Progenitor cell of endocrine pancreas (in vitro differentiated cells): ENCODE results near the gene RAP1GAP2. TPM values are rescaled to one million over a fixed set of nuclear protein-coding genes. Genes with fewer than 3 reads are reported as not detected.

ENCODE experiments used
- DNase-seq: peaks from one replicate; pipeline ENCODE4 v3.0.0; 2021; ENCODE audit warnings: low spot score; ENCODE audit not compliant: unreplicated experiment
- H3K27ac Mint-ChIP-seq: 2 replicates; pipeline ENCODE4 v1.8.0; 2021; ENCODE audit warnings: mild to moderate bottlenecking, moderate library complexity, mixed read lengths
- H3K27me3 Mint-ChIP-seq: 2 replicates; pipeline ENCODE4 v1.8.0; 2021; ENCODE audit warnings: mixed read lengths
- H3K36me3 Mint-ChIP-seq: 2 replicates; pipeline ENCODE4 v1.8.0; 2022; ENCODE audit warnings: mixed read lengths; ENCODE audit not compliant: insufficient read depth
- H3K4me1 Mint-ChIP-seq: 2 replicates; pipeline ENCODE4 v1.8.0; 2021; ENCODE audit warnings: low read depth, mixed read lengths
- H3K4me3 Mint-ChIP-seq: 2 replicates; pipeline ENCODE4 v1.8.0; 2021; ENCODE audit warnings: low read depth, mild to moderate bottlenecking, moderate library complexity, mixed read lengths
- H3K9me3 Mint-ChIP-seq: 2 replicates; pipeline ENCODE4 v1.8.0; 2021; ENCODE audit warnings: low read depth, mixed read lengths
- total RNA-seq: library from RNA; stranded (reverse); gene quantifications from 2 replicates; pipeline ENCODE4 v1.2.1, GENCODE V29; 2021
- TF ChIP-seq, protein P1 (sequence below): fragments of 200-600 bp; sonication (generic); IDR thresholded peaks from one replicate; pipeline ENCODE4 v1.5.0; 2021; ENCODE audit warnings: antibody characterized with exemption, mild to moderate bottlenecking; ENCODE audit not compliant: unreplicated experiment

RAP1GAP2 gene
- total RNA-seq, 1 donor from 2014 or later = 116 TPM

DNA sequence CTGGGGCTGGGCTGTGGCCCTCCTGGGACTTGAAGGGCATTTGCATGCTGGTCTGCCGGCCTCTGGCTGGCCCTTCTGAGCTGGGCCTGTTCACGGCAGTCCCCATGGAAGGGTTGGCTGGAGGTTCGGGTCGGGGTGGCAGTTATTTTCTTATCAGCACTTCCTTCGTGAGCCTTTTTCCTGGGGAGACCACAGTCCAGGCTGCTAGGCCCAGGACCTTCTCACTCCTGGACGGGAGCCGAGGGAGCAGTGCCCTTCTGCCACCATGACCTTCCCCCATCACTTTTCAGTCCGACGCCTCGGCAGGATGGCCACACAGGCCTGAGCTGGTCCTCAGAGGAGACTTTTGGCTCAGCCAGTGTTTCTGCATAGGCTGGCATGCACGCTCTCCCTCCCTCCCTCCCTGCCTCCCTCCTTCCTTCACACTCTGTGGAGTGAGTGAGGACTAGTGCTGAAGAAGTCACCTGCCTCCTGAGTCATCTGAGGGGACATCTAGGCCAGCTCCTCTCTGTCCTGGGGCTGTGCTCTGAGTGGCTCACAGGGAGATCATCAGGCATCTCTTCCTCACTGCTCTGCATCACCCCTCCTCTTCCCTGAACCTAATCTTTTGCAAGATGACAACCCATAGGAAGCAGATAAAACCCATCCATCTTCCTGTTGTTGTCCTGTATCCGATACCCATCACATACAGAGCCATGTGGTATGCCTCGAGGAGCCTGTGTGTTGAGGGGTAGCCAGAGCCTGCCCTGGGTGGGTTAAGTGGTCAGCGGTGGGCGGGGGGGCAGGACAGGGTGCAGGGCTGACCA is 109.7 kb downstream of the RAP1GAP2 start:
- Mint-ChIP-seq H3K9me3 (no peaks in the 10 kb centered on the region), H3K4me1 (peaks cover 44% of the 10 kb centered on the region), H3K27ac (peak overlapping the region; percentile 81), H3K36me3 (peaks cover 24% of the 10 kb centered on the region), H3K27me3 (no peaks in the 10 kb centered on the region), H3K4me3 (no peak overlapping the region)
- TF ChIP-seq, protein P1, sequence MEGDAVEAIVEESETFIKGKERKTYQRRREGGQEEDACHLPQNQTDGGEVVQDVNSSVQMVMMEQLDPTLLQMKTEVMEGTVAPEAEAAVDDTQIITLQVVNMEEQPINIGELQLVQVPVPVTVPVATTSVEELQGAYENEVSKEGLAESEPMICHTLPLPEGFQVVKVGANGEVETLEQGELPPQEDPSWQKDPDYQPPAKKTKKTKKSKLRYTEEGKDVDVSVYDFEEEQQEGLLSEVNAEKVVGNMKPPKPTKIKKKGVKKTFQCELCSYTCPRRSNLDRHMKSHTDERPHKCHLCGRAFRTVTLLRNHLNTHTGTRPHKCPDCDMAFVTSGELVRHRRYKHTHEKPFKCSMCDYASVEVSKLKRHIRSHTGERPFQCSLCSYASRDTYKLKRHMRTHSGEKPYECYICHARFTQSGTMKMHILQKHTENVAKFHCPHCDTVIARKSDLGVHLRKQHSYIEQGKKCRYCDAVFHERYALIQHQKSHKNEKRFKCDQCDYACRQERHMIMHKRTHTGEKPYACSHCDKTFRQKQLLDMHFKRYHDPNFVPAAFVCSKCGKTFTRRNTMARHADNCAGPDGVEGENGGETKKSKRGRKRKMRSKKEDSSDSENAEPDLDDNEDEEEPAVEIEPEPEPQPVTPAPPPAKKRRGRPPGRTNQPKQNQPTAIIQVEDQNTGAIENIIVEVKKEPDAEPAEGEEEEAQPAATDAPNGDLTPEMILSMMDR = no peak
- no peak for DNase-seq

DNA sequence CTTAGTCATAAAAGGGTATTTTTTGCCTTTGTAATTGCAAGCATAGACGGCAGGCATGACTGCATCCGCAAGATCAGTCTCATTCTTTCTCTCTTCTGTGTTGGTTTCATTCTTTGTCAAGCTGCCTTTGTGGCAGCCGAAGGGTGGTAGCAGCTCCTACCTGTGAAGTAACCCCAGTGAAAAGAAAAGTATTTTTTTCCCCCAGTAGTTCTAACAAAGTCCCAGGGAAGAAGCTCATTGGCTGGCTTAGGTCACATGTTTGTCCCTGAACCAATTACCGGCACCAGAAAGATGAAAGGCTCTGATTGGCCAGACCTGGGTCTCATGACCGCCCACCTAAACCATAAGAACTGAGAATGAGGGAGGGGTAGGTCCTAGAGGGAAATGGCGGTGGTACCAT is 110.7 kb downstream of the RAP1GAP2 start:
- TF ChIP-seq, protein P1 = no peak
- Mint-ChIP-seq H3K9me3 (no peaks in the 10 kb centered on the region), H3K36me3 (peaks cover 24% of the 10 kb centered on the region), H3K27me3 (no peaks in the 10 kb centered on the region), H3K4me1 (peaks cover 42% of the 10 kb centered on the region), H3K27ac (peak overlapping the region; percentile 71), H3K4me3 (no peak overlapping the region)
- DNase-seq = no peak

DNA sequence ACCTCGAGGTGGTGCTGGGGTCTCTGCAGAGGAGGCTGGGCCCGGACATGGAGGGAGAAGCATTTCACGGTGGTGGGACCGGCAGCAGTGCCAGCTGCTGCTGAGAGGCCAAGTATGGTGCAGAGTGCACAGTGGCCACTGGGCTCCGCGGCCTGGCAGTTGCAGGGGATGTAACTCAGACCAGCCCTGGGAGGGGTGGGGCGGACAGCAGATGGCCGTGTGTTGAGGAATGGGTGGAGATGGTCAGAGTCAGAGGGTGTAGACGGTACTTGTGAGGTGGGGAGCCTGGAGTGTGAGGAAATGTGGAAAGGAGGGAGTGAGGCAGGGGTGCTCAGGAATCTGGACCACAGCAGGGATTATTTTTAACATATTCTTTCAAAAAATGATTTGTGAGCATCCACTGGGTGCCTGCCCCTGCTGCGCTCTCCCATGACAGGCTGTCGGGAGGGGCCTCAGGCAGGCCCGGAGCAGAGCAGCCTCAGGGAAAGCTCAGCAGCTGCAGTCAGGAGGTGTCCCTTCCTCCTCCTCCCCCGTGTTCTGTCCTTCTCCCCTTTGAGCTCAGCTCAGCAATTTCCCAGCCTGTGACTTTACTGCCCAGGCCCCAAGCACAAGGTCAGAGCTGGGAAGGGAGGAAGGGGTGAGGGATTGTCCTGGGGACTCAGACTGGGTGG is 113.1 kb downstream of the RAP1GAP2 start:
- H3K27ac Mint-ChIP-seq = peak overlapping the region; percentile 84
- no peak for DNase-seq
- H3K36me3 Mint-ChIP-seq = peaks cover 26% of the 10 kb centered on the region

DNA sequence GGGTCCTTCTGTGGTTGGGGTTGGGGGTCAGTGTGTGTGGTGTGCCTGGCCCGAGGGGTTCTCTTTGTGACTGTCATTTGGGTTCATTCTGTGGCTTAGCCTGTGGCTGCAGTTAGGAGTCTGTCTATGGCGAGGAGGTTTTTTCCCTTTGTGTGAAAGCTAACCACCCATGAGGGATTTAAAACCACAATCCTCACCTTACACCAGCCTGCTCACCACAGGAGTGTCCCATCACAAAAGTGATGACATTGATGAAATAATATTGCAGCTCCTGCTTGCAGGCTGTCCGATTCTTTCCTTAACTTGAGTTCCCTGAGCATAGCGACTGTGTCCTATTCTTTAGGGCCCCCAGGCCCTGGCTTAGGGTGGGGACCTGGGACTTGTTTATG is 113.6 kb downstream of the RAP1GAP2 start:
- peaks cover 23% of the 10 kb centered on the region for H3K4me1 Mint-ChIP-seq
- H3K4me3 Mint-ChIP-seq = no peak overlapping the region
- TF ChIP-seq, protein P1 = no peak
- H3K27ac Mint-ChIP-seq = peak overlapping the region; percentile 24
- H3K36me3 Mint-ChIP-seq = peaks cover 28% of the 10 kb centered on the region
- H3K27me3 Mint-ChIP-seq = no peaks in the 10 kb centered on the region
- no peak for DNase-seq
- H3K9me3 Mint-ChIP-seq = no peaks in the 10 kb centered on the region

More for the DNA sequence above, 113.1 kb downstream of the RAP1GAP2 start:
- H3K9me3 Mint-ChIP-seq = no peaks in the 10 kb centered on the region
- H3K4me3 Mint-ChIP-seq = no peak overlapping the region
- H3K27me3 Mint-ChIP-seq = no peaks in the 10 kb centered on the region
- peaks cover 25% of the 10 kb centered on the region for H3K4me1 Mint-ChIP-seq
- TF ChIP-seq, protein P1 = no peak

DNA sequence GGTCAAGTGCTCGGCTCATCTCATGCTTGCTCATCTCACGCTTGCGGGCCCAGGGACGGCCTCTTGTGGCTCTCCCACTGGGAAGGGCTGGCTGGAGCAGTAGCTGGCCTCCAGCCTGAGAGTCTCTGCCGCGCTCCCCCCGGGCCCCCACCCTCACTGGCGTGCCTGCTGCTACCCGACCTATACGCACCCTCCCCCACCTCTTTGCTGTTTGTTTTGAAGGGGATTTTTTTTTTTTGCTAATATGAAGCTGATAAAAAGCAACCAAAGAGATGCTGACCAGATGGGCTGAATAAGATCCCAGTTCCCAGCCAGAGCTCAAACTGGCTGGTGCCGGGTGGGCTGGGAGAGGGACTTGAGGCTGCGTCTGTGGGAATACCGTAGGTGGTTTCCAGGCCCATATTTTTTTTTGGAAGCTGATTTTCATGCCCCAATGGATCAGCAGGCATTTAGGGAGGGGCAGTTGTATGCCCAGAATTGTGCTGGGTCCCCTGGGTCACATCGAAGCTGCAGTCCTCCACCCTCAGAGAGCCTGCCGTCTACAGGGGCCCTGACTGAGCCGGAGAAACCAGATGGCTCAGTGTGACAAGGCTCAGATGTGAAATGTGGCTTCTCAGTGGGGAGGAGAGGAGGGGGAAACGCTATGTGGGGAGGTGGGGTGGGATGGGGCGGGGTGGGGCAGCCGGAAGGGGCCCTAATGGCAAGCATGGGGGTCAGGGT is 115.0 kb downstream of the RAP1GAP2 start:
- TF ChIP-seq, protein P1 = no peak
- H3K27ac Mint-ChIP-seq = peak overlapping the region; percentile 84
- H3K9me3 Mint-ChIP-seq = no peaks in the 10 kb centered on the region
- peaks cover 23% of the 10 kb centered on the region for H3K4me1 Mint-ChIP-seq
- no peak for DNase-seq
- no peak overlapping the region for H3K4me3 Mint-ChIP-seq
- no peaks in the 10 kb centered on the region for H3K27me3 Mint-ChIP-seq
- peaks cover 26% of the 10 kb centered on the region for H3K36me3 Mint-ChIP-seq
